Measurements from ENCODE around the gene SPAG16.

- no peak for TF ChIP-seq CTCF (conservative IDR thresholded peaks at IDR 0.05; ENCODE audit: low read depth, low read length)
- no peak for TF ChIP-seq EZH2phosphoT487 (IDR thresholded peaks at IDR 0.05; ENCODE audit: borderline replicate concordance, low read length)
- no peak for TF ChIP-seq EZH2 (IDR thresholded peaks at IDR 0.05; ENCODE audit: low read length, unreplicated experiment)
Measured at GRCh38 chr2:214051585-214051984, 767.3 kb downstream of the SPAG16 start.
